ENCODE data around the gene HOXD4. TPM values are rescaled to one million over a fixed set of nuclear protein-coding genes. Genes with fewer than 3 reads are reported as not detected.

The HOXD4 gene
- polyA plus RNA-seq, 1 of the 3 experiments (the other 2 are of a cell fraction): 1.0 TPM

GRCh38 chr2:176178038-176178756 is 26.8 kb downstream of the HOXD4 start (continued):
- TF ChIP-seq CTCF (IDR thresholded peaks at IDR 0.05): no peak
- TF ChIP-seq RAD21 (IDR thresholded peaks at IDR 0.05; ENCODE audit: low read length): no peak
- no peak for TF ChIP-seq PBX3 (IDR thresholded peaks at IDR 0.05)

- Histone ChIP-seq H3K4me3 (ENCODE audit: low read depth in 2 of 2, low read length in 1 of 2) (no peak overlapping the region), H4K20me1 (ENCODE audit: insufficient read depth) (no peaks in the 10 kb centered on the region), H3K79me2 (ENCODE audit: insufficient read depth) (no peaks in the 10 kb centered on the region), H3K4me2 (no peak overlapping the region), H3K4me1 (ENCODE audit: control insufficient read depth in 1 of 2, insufficient read depth in 2 of 2, low read depth in 1 of 2, low read length in 1 of 2) (peaks cover 0 to 5% of the 10 kb centered on the region in 2 experiments; a peak in 2 of 4 replicates), H3K9ac (no peak overlapping the region), H3F3A (replicated peaks; ENCODE audit: insufficient read depth) (no peaks in the 10 kb centered on the region), H3K36me3 (replicated peaks in 1 of 2; ENCODE audit: control insufficient read depth in 1 of 2, insufficient read depth in 2 of 2, low read length in 1 of 2) (no peaks in the 10 kb centered on the region), H3K27ac (ENCODE audit: low read depth in 2 of 2, low read length in 1 of 2) (no peak overlapping the region), H3K27me3 (ENCODE audit: insufficient read depth) (no peaks in the 10 kb centered on the region), H3K9me2 (no peaks in the 10 kb centered on the region), H3K9me3 (no peaks in the 10 kb centered on the region), H2AFZ (ENCODE audit: low read depth) (no peak overlapping the region)
- ChIA-PET CTCF (interaction anchor here (0.9 to 1.2 kb wide), 2 partner anchors 12 to 276 kb away, joined by 4 read pairs; no protein-coding TSS in a partner anchor), POLR2A (no interaction called here)
- TF ChIP-seq TAF1 (IDR thresholded peaks at IDR 0.05; ENCODE audit: borderline replicate concordance, low read depth, low read length) (no peak), EP300 (IDR thresholded peaks at IDR 0.05; ENCODE audit: borderline replicate concordance in 1 of 2, low read depth in 1 of 2, low read length in 1 of 2) (no peak), SIN3A (IDR thresholded peaks at IDR 0.05; ENCODE audit: borderline replicate concordance, low read depth, low read length) (no peak), CHD2 (IDR thresholded peaks at IDR 0.05; ENCODE audit: low read length, partially characterized antibody) (no peak), USF1 (IDR thresholded peaks at IDR 0.05; ENCODE audit: borderline replicate concordance, low read depth) (no peak), NFIC (IDR thresholded peaks at IDR 0.05; ENCODE audit: borderline replicate concordance) (no peak)
- WGBS (ENCODE audit: low lambda C conversion rate): 86% methylated on average over 7 of the region's 7 CpGs
- no peak for DNase-seq
Observed at GRCh38 chr2:176178757-176179295, 27.5 kb downstream of the HOXD4 start.

GRCh38 chr2:176181551-176181950 is 30.2 kb downstream of the HOXD4 start:
- H3F3A ChIP-seq (replicated peaks; ENCODE audit: insufficient read depth): no peaks in the 10 kb centered on the region
- POLR2A ChIA-PET: no interaction called here
- H3K27ac ChIP-seq (ENCODE audit: low read depth in 2 of 2, low read length in 1 of 2): no peak overlapping the region
- no peaks in the 10 kb centered on the region for H3K27me3 ChIP-seq (ENCODE audit: insufficient read depth)
- no peaks in the 10 kb centered on the region for H3K9me3 ChIP-seq
- CTCF ChIA-PET: no interaction called here
- no peak overlapping the region for H2AFZ ChIP-seq (ENCODE audit: low read depth)
- no peaks in the 10 kb centered on the region for H3K79me2 ChIP-seq (ENCODE audit: insufficient read depth)
- no peak overlapping the region for H3K9ac ChIP-seq
- 74% methylated on average over 2 of the region's 3 CpGs for WGBS (ENCODE audit: low lambda C conversion rate)
- no peaks in the 10 kb centered on the region for H4K20me1 ChIP-seq (ENCODE audit: insufficient read depth)
- no peaks in the 10 kb centered on the region; a peak in 1 of 4 replicates for H3K4me1 ChIP-seq (ENCODE audit: control insufficient read depth in 1 of 2, insufficient read depth in 2 of 2, low read depth in 1 of 2, low read length in 1 of 2)
- no peaks in the 10 kb centered on the region for H3K36me3 ChIP-seq (replicated peaks in 1 of 2; ENCODE audit: control insufficient read depth in 1 of 2, insufficient read depth in 2 of 2, low read length in 1 of 2)
- DNase-seq: no peak
- H3K4me3 ChIP-seq (ENCODE audit: low read depth in 2 of 2, low read length in 1 of 2): no peak overlapping the region
- H3K9me2 ChIP-seq: no peaks in the 10 kb centered on the region
- H3K4me2 ChIP-seq: no peak overlapping the region
- TF ChIP-seq GABPA (IDR thresholded peaks at IDR 0.05; ENCODE audit: low read depth): no peak

Data from SK-N-SH (cell line).